ENCODE data around the gene KCNQ1. TPM values are rescaled to one million over a fixed set of nuclear protein-coding genes. Genes with fewer than 3 reads are reported as not detected.

The KCNQ1 gene
- total RNA-seq, 1 donor from 2014 or later = 3.4 TPM

DNA sequence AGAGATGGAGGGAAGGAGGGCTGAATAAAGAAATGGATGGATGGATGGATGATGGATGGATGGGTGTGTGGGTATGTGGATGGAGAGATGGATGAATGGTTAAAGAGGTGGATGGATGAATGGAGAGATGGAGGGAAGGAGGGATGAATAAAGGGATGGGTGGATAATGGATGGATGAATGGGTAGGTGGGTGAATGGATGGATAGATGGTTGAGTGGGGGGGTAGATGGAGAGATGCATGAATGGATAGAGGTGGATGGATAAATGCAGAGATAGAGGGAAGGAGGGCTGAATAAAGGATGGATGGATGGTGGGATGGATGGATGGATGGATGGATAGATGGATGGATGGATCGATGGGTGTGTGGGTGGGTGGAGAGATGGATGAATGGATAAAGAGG, 369.2 kb downstream of the KCNQ1 start:
- Mint-ChIP-seq H3K36me3 (ENCODE audit: low read depth) (peaks cover 3% of the 10 kb centered on the region), H3K9me3 (peaks cover 21% of the 10 kb centered on the region), H3K27me3 (ENCODE audit: low read depth) (no peaks in the 10 kb centered on the region), H3K4me1 (ENCODE audit: low read depth) (no peaks in the 10 kb centered on the region), H3K4me3 (ENCODE audit: low read depth) (no peak overlapping the region), H3K27ac (no peak overlapping the region)
- intact Hi-C loops (cut with micrococcal nuclease) = no loop called here
- no peak for DNase-seq (ENCODE audit: low spot score)

DNA sequence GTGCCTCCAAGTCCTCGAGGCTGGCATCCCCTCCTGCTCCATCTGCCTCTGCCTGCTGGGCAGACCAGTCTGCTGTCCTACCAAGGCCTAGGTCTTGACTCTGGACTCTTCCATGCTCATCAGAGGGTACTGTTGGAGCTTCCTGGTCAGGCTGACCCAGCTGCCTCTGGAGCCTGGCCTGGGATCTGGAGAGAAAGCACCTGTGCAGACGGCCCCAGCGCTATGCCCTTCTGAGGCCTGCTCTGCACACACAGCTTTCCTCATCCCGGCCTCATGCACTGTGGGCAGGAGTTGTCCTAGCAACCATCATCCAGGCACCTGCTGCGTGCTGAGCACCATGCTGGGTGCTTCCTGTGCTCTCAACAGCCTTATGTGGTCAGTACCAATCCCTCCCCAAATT, 369.9 kb downstream of the KCNQ1 start:
- DNase-seq (ENCODE audit: low spot score) = no peak
- Mint-ChIP-seq H3K4me1 (ENCODE audit: low read depth) (no peaks in the 10 kb centered on the region), H3K4me3 (ENCODE audit: low read depth) (no peak overlapping the region), H3K36me3 (ENCODE audit: low read depth) (peaks cover 3% of the 10 kb centered on the region), H3K27ac (no peak overlapping the region), H3K9me3 (peaks cover 24% of the 10 kb centered on the region), H3K27me3 (ENCODE audit: low read depth) (no peaks in the 10 kb centered on the region)
- intact Hi-C loops (cut with micrococcal nuclease) = no loop called here

DNA sequence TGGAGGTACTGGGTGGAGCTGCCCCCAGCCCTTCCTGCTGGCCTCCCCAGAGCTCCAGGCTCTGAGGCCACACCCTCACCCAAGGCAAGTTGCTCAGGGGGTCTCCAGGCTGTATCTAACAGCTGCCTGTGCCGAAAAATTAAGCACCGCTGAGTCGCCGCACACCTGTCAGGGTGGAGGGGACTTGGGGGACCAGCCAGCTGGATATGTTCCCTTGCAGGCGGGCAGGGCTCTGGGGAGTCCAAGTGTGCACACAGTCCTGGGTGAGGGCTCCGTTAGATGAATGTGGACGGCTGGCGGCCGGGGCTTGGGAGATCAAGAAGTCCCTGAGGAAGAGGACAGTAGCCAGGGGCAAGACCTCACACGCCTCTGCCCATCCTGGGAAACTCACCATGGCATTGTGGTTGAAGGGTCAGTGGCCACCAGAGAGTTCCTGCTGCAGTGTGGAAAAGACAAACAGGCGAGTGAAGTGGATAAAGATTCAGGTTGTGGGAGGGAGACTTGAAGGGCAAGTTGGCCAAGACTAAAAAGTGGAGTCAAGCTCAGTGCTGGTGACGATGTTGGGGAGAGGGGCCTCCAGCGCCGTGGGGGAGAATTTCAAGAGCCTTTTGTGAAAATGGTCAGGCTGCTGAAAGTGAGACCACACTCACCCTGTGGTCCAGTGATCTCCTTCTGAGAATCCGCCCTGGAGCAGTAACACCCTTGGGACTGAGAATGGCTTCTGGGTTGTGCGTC, 371.1 kb downstream of the KCNQ1 start:
- Mint-ChIP-seq H3K27me3 (ENCODE audit: low read depth) (no peaks in the 10 kb centered on the region), H3K36me3 (ENCODE audit: low read depth) (peaks cover 3% of the 10 kb centered on the region), H3K4me1 (ENCODE audit: low read depth) (no peaks in the 10 kb centered on the region), H3K9me3 (peaks cover 34% of the 10 kb centered on the region), H3K4me3 (ENCODE audit: low read depth) (no peak overlapping the region), H3K27ac (no peak overlapping the region)
- intact Hi-C loops (cut with micrococcal nuclease) = no loop called here
- no peak for DNase-seq (ENCODE audit: low spot score)

DNA sequence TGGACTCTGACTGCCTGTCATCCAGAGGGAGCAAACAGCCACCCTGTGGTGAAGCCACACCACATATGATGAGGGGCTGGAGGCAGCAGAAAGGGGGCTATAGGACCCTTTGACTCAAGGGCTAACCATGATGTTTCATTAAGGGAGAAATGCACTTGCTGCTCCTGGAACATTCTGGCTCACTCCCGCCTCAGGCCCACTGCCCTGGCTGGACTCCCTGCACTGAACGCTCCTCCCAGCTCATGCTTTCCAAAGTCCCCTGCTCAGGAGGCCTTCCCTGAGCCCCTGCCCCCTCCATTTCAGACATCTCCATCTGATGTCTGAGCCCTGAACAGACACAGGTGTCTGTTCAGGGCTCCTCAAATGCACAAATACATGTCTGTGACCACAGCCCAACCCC, 371.7 kb downstream of the KCNQ1 start:
- no peaks in the 10 kb centered on the region for H3K4me1 Mint-ChIP-seq (ENCODE audit: low read depth)
- no peak for DNase-seq (ENCODE audit: low spot score)

DNA sequence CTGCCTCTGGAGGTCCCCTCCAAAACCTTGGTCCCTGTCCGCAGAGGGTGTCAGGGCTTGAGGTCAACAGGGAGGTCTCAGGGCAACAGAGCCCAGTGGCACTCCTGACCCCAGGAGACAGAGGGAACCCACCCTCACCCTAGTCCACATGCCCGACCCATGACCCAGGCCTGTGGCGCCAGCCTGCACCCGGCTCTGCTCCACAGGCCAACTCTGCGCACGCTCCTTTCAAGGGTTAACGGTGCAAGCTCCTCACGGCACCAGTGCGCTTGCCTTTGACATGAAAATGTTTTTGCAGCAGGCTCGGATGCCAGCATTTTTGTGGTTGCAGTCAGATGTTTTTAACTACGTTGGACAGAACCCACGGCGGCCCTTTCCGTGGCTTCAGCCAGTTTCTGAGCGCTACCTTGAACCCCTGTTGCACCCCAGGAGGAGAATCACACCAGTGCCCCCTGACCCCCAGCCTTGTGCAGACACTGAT, 372.2 kb downstream of the KCNQ1 start:
- no peak for DNase-seq (ENCODE audit: low spot score)
- Mint-ChIP-seq H3K36me3 (ENCODE audit: low read depth) (peaks cover 3% of the 10 kb centered on the region), H3K4me3 (ENCODE audit: low read depth) (no peak overlapping the region), H3K27ac (no peak overlapping the region), H3K27me3 (ENCODE audit: low read depth) (no peaks in the 10 kb centered on the region), H3K4me1 (ENCODE audit: low read depth) (no peaks in the 10 kb centered on the region), H3K9me3 (peaks cover 39% of the 10 kb centered on the region)
- intact Hi-C loops (cut with micrococcal nuclease) = no loop called here

More for the DNA sequence above, 371.7 kb downstream of the KCNQ1 start:
- intact Hi-C loops (cut with micrococcal nuclease) = no loop called here
- no peak overlapping the region for H3K27ac Mint-ChIP-seq
- peaks cover 35% of the 10 kb centered on the region for H3K9me3 Mint-ChIP-seq
- H3K27me3 Mint-ChIP-seq (ENCODE audit: low read depth) = no peaks in the 10 kb centered on the region
- peaks cover 3% of the 10 kb centered on the region for H3K36me3 Mint-ChIP-seq (ENCODE audit: low read depth)
- H3K4me3 Mint-ChIP-seq (ENCODE audit: low read depth) = no peak overlapping the region

DNA sequence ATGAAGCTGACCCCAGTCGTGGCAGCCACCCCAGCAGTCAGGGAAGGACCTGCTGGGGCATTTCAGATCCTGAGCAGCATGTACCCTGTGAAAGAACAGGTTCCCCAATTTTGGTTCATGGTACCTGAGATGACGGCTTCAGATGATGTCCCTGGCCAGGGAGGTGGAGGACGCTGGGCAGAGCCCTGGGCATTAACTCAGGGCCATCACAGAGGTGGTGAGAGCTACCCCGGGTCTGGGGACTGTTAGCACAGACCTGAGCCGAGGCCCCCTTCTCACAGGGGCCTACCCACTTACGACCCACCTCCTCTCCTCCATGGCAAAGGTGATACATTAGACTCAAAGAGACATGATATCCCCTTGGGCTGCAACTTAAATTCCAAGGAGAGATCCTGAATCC, 372.6 kb downstream of the KCNQ1 start:
- peaks cover 44% of the 10 kb centered on the region for H3K9me3 Mint-ChIP-seq
- no peak overlapping the region for H3K27ac Mint-ChIP-seq
- no peaks in the 10 kb centered on the region for H3K27me3 Mint-ChIP-seq (ENCODE audit: low read depth)
- no peaks in the 10 kb centered on the region for H3K4me1 Mint-ChIP-seq (ENCODE audit: low read depth)
- H3K36me3 Mint-ChIP-seq (ENCODE audit: low read depth) = peaks cover 3% of the 10 kb centered on the region
- DNase-seq (ENCODE audit: low spot score) = no peak
- intact Hi-C loops (cut with micrococcal nuclease) = no loop called here
- no peak overlapping the region for H3K4me3 Mint-ChIP-seq (ENCODE audit: low read depth)

DNA sequence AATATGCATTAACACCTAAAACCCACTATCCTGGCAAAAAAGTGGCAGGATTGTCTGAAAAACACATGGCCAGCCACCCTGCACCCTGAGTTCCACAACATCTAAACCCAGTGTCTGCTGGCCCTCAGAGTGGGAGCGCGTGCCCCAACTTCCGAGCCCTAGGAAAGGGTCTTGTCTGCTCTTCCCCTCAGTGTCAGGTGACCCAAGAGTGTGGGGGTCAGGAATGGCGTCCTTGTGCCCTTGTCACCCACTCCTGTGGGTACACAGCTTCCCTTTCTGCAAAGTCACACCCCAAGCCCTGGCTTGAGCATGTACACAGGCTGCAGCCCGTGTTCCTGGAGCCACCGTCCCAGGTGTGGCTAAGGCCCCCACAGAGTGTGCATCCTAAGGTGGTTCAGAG, 373.2 kb downstream of the KCNQ1 start:
- no peak overlapping the region for H3K27ac Mint-ChIP-seq
- peaks cover 3% of the 10 kb centered on the region for H3K36me3 Mint-ChIP-seq (ENCODE audit: low read depth)
- intact Hi-C loops (cut with micrococcal nuclease) = no loop called here
- DNase-seq (ENCODE audit: low spot score) = no peak
- H3K27me3 Mint-ChIP-seq (ENCODE audit: low read depth) = no peaks in the 10 kb centered on the region
- H3K4me1 Mint-ChIP-seq (ENCODE audit: low read depth) = no peaks in the 10 kb centered on the region
- peaks cover 50% of the 10 kb centered on the region for H3K9me3 Mint-ChIP-seq
- no peak overlapping the region for H3K4me3 Mint-ChIP-seq (ENCODE audit: low read depth)

DNA sequence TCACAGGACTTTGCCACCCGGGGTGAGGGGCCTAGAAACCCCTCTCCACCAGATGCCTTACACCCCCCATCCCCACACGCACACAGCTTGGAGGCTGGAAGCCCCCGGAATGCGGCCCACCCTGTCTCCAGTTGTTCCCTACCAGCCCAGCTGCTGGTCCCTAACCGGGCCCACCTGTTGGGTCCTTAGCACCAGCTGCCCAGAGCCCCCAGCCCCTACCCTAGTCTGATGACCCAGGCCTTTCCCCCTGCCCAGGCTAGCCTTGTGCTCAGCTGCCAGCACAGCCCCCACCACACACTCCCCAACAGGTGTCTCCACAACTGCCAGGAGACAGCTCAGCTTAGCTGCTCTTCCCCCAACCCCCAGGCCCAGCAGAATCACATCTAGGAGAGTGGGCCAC, 373.7 kb downstream of the KCNQ1 start:
- intact Hi-C loops (cut with micrococcal nuclease) = no loop called here
- no peak overlapping the region for H3K4me3 Mint-ChIP-seq (ENCODE audit: low read depth)
- DNase-seq (ENCODE audit: low spot score) = no peak
- H3K4me1 Mint-ChIP-seq (ENCODE audit: low read depth) = no peaks in the 10 kb centered on the region
- peaks cover 54% of the 10 kb centered on the region for H3K9me3 Mint-ChIP-seq
- H3K27ac Mint-ChIP-seq = no peak overlapping the region
- H3K36me3 Mint-ChIP-seq (ENCODE audit: low read depth) = peaks cover 3% of the 10 kb centered on the region
- H3K27me3 Mint-ChIP-seq (ENCODE audit: low read depth) = no peaks in the 10 kb centered on the region

DNA sequence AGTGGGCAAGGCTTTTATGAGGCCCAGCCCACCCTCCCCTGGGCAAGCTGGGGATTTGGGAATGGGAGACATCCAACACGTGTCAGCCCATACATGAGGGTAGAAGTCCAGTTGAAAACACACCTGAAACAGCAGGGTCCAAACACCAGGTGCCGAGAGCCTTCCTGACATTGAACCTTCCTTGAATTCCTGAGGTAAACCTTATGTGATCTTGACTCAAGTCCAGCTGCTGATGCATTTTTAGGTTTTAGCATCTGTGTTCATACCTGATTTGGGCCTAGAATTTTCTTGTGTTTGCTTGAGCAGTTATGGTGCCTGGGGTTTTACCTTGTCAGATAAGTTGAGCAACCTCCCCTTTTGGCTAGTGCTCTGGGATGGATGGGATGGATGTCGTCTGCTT, 374.5 kb downstream of the KCNQ1 start:
- Mint-ChIP-seq H3K4me3 (ENCODE audit: low read depth) (no peak overlapping the region), H3K4me1 (ENCODE audit: low read depth) (no peaks in the 10 kb centered on the region), H3K36me3 (ENCODE audit: low read depth) (peaks cover 3% of the 10 kb centered on the region), H3K27ac (no peak overlapping the region), H3K27me3 (ENCODE audit: low read depth) (no peaks in the 10 kb centered on the region), H3K9me3 (peaks cover 59% of the 10 kb centered on the region)
- DNase-seq (ENCODE audit: low spot score) = no peak
- intact Hi-C loops (cut with micrococcal nuclease) = no loop called here

DNA sequence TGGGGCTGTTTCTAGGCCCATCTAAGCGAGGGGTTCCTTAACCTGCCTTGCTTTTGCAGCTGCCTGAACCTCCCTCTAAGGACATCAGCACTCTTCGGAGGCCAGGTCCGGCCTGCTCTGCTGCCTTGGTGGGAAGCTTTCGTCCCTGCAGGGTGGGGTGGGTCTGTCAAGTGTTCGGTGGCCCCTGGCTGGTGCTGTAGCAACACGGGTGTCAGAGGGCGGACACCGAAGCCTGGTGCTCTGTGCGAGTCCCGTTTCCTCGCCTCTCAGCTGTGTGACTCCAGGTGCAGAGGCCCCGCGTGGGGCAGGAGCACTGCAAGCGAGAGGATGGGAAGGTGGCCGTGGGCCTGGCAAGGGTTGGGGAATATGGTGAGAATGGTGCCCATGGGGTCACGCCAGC, 376.2 kb downstream of the KCNQ1 start:
- peaks cover 2% of the 10 kb centered on the region for H3K36me3 Mint-ChIP-seq (ENCODE audit: low read depth)
- no peaks in the 10 kb centered on the region for H3K27me3 Mint-ChIP-seq (ENCODE audit: low read depth)
- no peaks in the 10 kb centered on the region for H3K4me1 Mint-ChIP-seq (ENCODE audit: low read depth)
- H3K4me3 Mint-ChIP-seq (ENCODE audit: low read depth) = no peak overlapping the region
- H3K27ac Mint-ChIP-seq = no peak overlapping the region
- intact Hi-C loops (cut with micrococcal nuclease) = no loop called here
- peaks cover 57% of the 10 kb centered on the region for H3K9me3 Mint-ChIP-seq
- no peak for DNase-seq (ENCODE audit: low spot score)

DNA sequence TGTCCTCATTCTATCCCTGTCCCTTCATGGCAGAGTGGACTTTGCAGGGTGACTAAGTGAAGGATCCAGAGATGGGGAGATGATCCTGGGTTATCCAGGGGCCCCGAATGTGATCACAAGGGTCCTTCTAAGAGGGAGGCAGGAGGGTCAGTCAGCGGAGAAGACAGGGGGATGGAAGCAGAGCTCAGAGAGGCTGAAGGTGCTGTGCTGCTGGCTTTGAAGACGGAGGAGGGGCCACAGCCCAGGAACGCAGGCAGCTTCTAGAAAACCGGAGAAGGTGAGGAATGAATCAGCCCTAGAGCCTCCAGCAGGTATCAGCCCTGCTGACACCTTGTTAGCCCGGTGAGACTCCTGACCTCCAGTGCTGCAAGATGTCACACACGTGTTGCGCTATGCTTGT, 377.1 kb downstream of the KCNQ1 start:
- Mint-ChIP-seq H3K27me3 (ENCODE audit: low read depth) (no peaks in the 10 kb centered on the region), H3K9me3 (peaks cover 52% of the 10 kb centered on the region), H3K36me3 (ENCODE audit: low read depth) (no peaks in the 10 kb centered on the region), H3K4me3 (ENCODE audit: low read depth) (no peak overlapping the region), H3K27ac (no peak overlapping the region), H3K4me1 (ENCODE audit: low read depth) (no peaks in the 10 kb centered on the region)
- intact Hi-C loops (cut with micrococcal nuclease) = no loop called here
- DNase-seq (ENCODE audit: low spot score) = no peak

DNA sequence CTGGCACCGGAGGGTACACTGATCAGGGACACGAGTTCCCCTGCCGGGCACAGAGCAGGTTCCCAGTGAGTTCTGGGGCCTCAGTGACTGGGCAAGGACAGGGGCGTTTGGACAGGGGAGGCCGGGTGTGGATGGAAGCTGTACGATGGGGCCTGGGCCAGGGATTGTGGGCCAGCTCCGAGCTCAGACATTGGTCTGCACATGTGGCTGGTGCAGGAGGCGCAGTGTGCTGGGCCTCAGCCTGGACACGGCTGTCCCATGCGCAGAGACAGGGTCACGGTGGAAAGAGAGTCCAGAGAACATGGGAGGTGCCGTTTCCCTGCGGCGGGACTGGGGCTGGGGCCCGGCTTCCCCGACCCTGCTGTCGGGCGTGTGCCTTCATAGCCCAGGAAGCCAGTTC, 380.0 kb downstream of the KCNQ1 start:
- intact Hi-C loops (cut with micrococcal nuclease) = no loop called here
- peaks cover 60% of the 10 kb centered on the region for H3K9me3 Mint-ChIP-seq
- H3K27ac Mint-ChIP-seq = no peak overlapping the region
- no peaks in the 10 kb centered on the region for H3K4me1 Mint-ChIP-seq (ENCODE audit: low read depth)
- no peak for DNase-seq (ENCODE audit: low spot score)
- no peaks in the 10 kb centered on the region for H3K27me3 Mint-ChIP-seq (ENCODE audit: low read depth)
- H3K36me3 Mint-ChIP-seq (ENCODE audit: low read depth) = no peaks in the 10 kb centered on the region
- no peak overlapping the region for H3K4me3 Mint-ChIP-seq (ENCODE audit: low read depth)

DNA sequence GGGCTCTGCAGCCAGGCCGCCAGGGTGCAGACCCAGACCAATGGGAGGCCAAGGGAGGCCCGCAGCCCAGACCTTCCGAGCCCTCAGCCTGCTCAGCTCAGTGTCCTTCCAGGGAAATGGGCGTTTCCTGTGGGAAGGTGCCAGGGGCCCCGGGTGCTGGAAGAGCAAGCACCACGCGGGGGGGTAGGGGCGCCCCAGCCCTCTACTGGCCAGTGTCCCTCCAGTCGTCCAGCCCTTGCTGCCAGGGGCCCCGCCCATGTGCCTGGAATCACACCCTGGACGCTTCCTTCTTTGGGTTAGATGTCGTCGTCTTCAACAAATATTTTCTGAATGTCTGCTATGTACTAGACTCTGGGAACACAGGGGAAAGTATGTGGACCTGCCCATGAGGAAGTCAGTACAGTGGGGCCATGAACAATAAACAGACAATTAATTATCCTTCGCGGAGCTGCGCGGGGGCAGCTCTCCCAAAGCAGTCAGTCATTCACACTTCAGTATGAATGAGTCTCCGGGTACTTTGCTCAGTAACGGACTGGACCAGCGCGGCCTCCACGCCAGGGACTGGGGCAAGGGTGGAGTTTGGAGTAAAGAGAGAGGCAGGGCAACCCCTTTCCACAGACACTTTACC, 380.6 kb downstream of the KCNQ1 start:
- Mint-ChIP-seq H3K4me3 (ENCODE audit: low read depth) (no peak overlapping the region), H3K36me3 (ENCODE audit: low read depth) (no peaks in the 10 kb centered on the region), H3K27ac (no peak overlapping the region), H3K4me1 (ENCODE audit: low read depth) (no peaks in the 10 kb centered on the region), H3K27me3 (ENCODE audit: low read depth) (no peaks in the 10 kb centered on the region), H3K9me3 (peaks cover 57% of the 10 kb centered on the region)
- intact Hi-C loops (cut with micrococcal nuclease) = no loop called here
- no peak for DNase-seq (ENCODE audit: low spot score)
